Activated T-cell treated with anti-CD3 and anti-CD28 coated beads for 4 hours (primary cell): ENCODE results near the gene CSAG2.

ENCODE experiments used
- DNase-seq: peaks from one replicate; pipeline ENCODE4 v3.0.0-alpha.2; 2020

CSAG2 gene

DNA sequence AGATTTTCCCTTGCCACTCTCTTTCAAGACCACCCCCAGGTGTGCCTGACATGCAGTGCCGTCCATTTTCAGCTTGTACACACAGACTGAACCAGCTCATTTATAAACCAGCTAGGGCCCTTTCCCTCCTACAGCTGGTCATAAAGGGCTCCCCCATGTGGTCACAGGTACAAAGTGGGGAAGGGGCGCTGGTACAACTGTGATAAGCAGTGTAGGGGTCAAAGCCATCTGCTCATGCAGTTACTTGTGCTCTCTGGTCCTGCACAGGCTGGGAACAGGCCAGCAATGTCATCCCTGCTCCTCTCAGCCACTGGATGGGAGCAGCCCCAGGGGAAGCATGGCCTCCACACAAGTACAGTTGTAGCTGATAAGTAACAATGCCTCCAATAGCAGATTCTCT is 50.8 kb downstream of the CSAG2 start:
- DNase-seq: no peak
